Sigmoid colon (tissue), 4 donors: ENCODE measurements around the gene COL25A1.

Experiments used
- CTCF ChIP-seq, 4 experiments: fragments of 450-650 bp in 3 of 4; fragments of 200-600 bp in 1 of 4; IDR thresholded peaks; one replicate each; pipeline ENCODE4 v1.5.1; 2016 to 2019; ENCODE audit warnings: antibody characterized with exemption in 4 of 4, mild to moderate bottlenecking in 3 of 4, moderate library complexity in 2 of 4
- EP300 ChIP-seq, 4 donors: sonication (generic); formaldehyde crosslinking; IDR thresholded peaks; one replicate each; pipeline ENCODE4 v1.6.1; 2017; ENCODE audit warnings: antibody characterized with exemption in 4 of 4
- POLR2A ChIP-seq, 2 donors: fragments of 450-650 bp; IDR thresholded peaks; one replicate each; pipeline ENCODE4 v1.6.1; 2016; ENCODE audit warnings: antibody characterized with exemption in 2 of 2, mild to moderate bottlenecking in 2 of 2, moderate library complexity in 2 of 2
- POLR2AphosphoS5 ChIP-seq, 4 donors: sonication (generic); formaldehyde crosslinking; IDR thresholded peaks; one replicate each; pipeline ENCODE4 v1.6.1; 2017; ENCODE audit warnings: antibody characterized with exemption in 4 of 4

- no peak for TF ChIP-seq CTCF (IDR thresholded peaks at IDR 0.05)
- no peak for TF ChIP-seq EP300 (IDR thresholded peaks at IDR 0.05)
- TF ChIP-seq POLR2A (IDR thresholded peaks at IDR 0.05): no peak
- no peak for TF ChIP-seq POLR2AphosphoS5 (IDR thresholded peaks at IDR 0.05)
These were observed 223.7 kb downstream of the COL25A1 start for GRCh38 chr4:109078724-109079123.
